Progenitor cell of endocrine pancreas (in vitro differentiated cells): Measurements from ENCODE around the gene CTNNA3. TPM values are rescaled to one million over a fixed set of nuclear protein-coding genes. Genes with fewer than 3 reads are reported as not detected.

Source experiments
- DNase-seq: peaks from one replicate; pipeline ENCODE4 v3.0.0; 2021; ENCODE audit warnings: low spot score; ENCODE audit not compliant: unreplicated experiment
- H3K27ac Mint-ChIP-seq: 2 replicates; pipeline ENCODE4 v1.8.0; 2021; ENCODE audit warnings: mild to moderate bottlenecking, moderate library complexity, mixed read lengths
- H3K27me3 Mint-ChIP-seq: 2 replicates; pipeline ENCODE4 v1.8.0; 2021; ENCODE audit warnings: mixed read lengths
- H3K36me3 Mint-ChIP-seq: 2 replicates; pipeline ENCODE4 v1.8.0; 2022; ENCODE audit warnings: mixed read lengths; ENCODE audit not compliant: insufficient read depth
- H3K4me1 Mint-ChIP-seq: 2 replicates; pipeline ENCODE4 v1.8.0; 2021; ENCODE audit warnings: low read depth, mixed read lengths
- H3K4me3 Mint-ChIP-seq: 2 replicates; pipeline ENCODE4 v1.8.0; 2021; ENCODE audit warnings: low read depth, mild to moderate bottlenecking, moderate library complexity, mixed read lengths
- H3K9me3 Mint-ChIP-seq: 2 replicates; pipeline ENCODE4 v1.8.0; 2021; ENCODE audit warnings: low read depth, mixed read lengths
- CTCF ChIP-seq: fragments of 200-600 bp; sonication (generic); IDR thresholded peaks from one replicate; pipeline ENCODE4 v1.5.0; 2021; ENCODE audit warnings: antibody characterized with exemption, mild to moderate bottlenecking; ENCODE audit not compliant: unreplicated experiment
- total RNA-seq: library from RNA; stranded (reverse); gene quantifications from 2 replicates; pipeline ENCODE4 v1.2.1, GENCODE V29; 2021

CTNNA3 gene
- total RNA-seq, 1 donor from 2014 or later, result 1.7 TPM

GRCh38 chr10:66038623-66039022 is 1657.4 kb downstream of the CTNNA3 start:
- TF ChIP-seq CTCF, result no peak
- Mint-ChIP-seq H3K9me3 (peaks cover 5% of the 10 kb centered on the region), H3K36me3 (no peaks in the 10 kb centered on the region), H3K4me1 (peaks cover 3% of the 10 kb centered on the region), H3K27ac (no peak overlapping the region), H3K4me3 (no peak overlapping the region), H3K27me3 (no peaks in the 10 kb centered on the region)
- DNase-seq, result no peak

DNA sequence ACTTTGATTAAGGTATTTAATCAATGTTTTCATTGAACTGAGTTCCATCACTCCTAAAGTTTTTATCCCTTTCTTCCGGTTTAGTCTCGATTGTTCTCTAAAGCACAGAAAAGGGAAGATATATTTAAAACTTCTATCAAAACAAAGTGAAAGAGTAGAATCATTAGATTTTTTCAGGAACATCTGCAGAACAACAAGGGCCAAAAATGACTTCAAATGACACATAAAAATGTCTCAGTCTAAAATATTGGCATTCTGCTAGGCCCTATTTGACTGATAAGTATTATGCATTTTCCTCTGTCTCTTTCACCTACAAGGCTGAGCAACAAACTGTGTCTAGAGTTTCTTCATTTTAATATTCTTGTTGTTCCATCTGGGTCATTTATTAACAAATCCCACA is 1669.7 kb downstream of the CTNNA3 start:
- Mint-ChIP-seq H3K36me3 (no peaks in the 10 kb centered on the region), H3K27ac (no peak overlapping the region), H3K9me3 (no peaks in the 10 kb centered on the region), H3K27me3 (no peaks in the 10 kb centered on the region), H3K4me3 (no peak overlapping the region), H3K4me1 (no peaks in the 10 kb centered on the region)
- DNase-seq, result no peak
- no peak for TF ChIP-seq CTCF

DNA sequence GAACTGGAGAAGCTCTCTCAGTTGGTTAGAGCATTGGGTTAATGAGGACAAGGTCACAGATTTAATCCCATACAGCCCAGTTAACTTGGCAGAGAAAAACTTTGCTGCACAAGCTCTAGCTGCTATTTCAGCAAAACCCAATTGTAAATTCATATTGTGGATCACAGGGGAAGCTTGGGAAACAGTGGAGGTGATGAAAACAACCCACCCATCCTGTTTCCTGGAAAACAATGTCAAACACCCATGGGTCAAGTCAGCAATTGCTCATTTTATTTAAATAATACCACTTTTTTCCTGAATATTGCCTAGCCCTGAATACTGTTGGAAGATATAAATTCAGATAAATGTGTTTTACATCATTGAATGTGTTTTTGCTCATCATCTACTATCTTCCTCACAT is 1670.8 kb downstream of the CTNNA3 start:
- no peaks in the 10 kb centered on the region for H3K36me3 Mint-ChIP-seq
- no peak overlapping the region for H3K27ac Mint-ChIP-seq
- TF ChIP-seq CTCF, result no peak
- no peaks in the 10 kb centered on the region for H3K27me3 Mint-ChIP-seq
- H3K9me3 Mint-ChIP-seq, result no peaks in the 10 kb centered on the region
- DNase-seq, result no peak
- H3K4me3 Mint-ChIP-seq, result no peak overlapping the region
- no peaks in the 10 kb centered on the region for H3K4me1 Mint-ChIP-seq

DNA sequence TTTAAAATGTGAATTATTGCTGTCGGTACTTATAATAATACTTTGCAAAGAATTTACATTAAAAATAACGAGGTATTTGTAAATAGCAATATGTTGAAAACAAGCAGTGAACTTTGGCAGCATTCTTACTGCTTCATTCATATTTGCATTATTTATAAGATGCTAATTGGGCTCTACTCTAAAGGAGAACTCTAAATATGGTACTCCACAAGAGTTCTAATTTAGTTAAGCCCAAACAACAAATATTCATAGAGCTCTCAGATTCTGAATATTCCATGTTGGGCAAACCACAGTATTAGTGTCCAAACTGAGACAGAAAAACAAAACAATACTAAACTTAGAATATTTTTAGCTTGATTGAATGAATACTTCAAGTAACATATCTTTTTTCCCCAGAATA is 1674.6 kb downstream of the CTNNA3 start:
- Mint-ChIP-seq H3K4me1 (no peaks in the 10 kb centered on the region), H3K27ac (no peak overlapping the region), H3K36me3 (no peaks in the 10 kb centered on the region), H3K27me3 (no peaks in the 10 kb centered on the region), H3K9me3 (no peaks in the 10 kb centered on the region), H3K4me3 (no peak overlapping the region)
- no peak for DNase-seq
- no peak for TF ChIP-seq CTCF

- H3K27ac Mint-ChIP-seq, result no peak overlapping the region
- H3K36me3 Mint-ChIP-seq, result no peaks in the 10 kb centered on the region
- no peak for TF ChIP-seq CTCF
- no peaks in the 10 kb centered on the region for H3K4me1 Mint-ChIP-seq
- H3K27me3 Mint-ChIP-seq, result no peaks in the 10 kb centered on the region
- H3K9me3 Mint-ChIP-seq, result no peaks in the 10 kb centered on the region
- no peak overlapping the region for H3K4me3 Mint-ChIP-seq
- no peak for DNase-seq
Measured at GRCh38 chr10:66008221-66008620, 1687.8 kb downstream of the CTNNA3 start.
